ENCODE data around the gene SLC35G4. TPM values are rescaled to one million over a fixed set of nuclear protein-coding genes. Genes with fewer than 3 reads are reported as not detected.

Gene SLC35G4
- not detected in 2 replicates for total RNA-seq

DNA sequence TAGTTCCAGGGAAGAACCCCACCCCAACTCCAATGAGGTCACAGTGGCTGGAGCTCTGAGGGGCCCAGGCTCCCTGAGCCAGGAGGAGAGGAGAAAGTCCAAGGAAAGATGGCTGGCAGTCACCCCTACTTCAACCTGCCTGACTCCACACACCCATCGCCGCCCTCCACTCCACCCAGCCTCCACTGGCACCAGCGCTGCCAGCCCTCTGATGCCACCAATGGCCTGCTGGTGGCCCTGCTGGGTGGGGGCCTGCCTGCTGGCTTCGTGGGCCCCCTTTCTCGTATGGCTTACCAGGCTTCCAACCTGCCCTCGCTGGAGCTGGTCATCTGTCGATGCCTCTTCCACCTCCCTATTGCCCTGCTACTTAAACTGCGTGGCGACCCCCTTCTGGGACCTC, at the start of gene SLC35G4:
SLC35G4 (plus strand) TSS at position 109 of the 400 bp plus-strand sequence; CDS start at position 109, 0 bp downstream.

Other genes starting within 250 kb of the SLC35G4 start
- 2.3 and 4.3 TPM in 2 replicates for gene GNAL, start 79.7 kb downstream of the SLC35G4 start, total RNA-seq
- 30.3 and 42.3 TPM in 2 replicates for gene CHMP1B, start 241.8 kb downstream of the SLC35G4 start, total RNA-seq

Measured in mesangial cell (primary cell).